ENCODE results near the gene SERINC2.
"Not testable (repeated sequence)": the region's sequence is repeated elsewhere in the genome, so short reads cannot be mapped to it uniquely, and the experiment has no call there.

SERINC2 gene

GRCh38 chr1:31428436-31429221 lies 15.6 kb downstream of the SERINC2 start:
- Histone ChIP-seq H3K4me3 (no peak overlapping the region), H3K27ac (no peak overlapping the region)

GRCh38 chr1:31429583-31429982 lies 16.6 kb downstream of the SERINC2 start:
- H3K27ac ChIP-seq, result no peak overlapping the region
- H3K4me3 ChIP-seq, result no peak overlapping the region

DNA sequence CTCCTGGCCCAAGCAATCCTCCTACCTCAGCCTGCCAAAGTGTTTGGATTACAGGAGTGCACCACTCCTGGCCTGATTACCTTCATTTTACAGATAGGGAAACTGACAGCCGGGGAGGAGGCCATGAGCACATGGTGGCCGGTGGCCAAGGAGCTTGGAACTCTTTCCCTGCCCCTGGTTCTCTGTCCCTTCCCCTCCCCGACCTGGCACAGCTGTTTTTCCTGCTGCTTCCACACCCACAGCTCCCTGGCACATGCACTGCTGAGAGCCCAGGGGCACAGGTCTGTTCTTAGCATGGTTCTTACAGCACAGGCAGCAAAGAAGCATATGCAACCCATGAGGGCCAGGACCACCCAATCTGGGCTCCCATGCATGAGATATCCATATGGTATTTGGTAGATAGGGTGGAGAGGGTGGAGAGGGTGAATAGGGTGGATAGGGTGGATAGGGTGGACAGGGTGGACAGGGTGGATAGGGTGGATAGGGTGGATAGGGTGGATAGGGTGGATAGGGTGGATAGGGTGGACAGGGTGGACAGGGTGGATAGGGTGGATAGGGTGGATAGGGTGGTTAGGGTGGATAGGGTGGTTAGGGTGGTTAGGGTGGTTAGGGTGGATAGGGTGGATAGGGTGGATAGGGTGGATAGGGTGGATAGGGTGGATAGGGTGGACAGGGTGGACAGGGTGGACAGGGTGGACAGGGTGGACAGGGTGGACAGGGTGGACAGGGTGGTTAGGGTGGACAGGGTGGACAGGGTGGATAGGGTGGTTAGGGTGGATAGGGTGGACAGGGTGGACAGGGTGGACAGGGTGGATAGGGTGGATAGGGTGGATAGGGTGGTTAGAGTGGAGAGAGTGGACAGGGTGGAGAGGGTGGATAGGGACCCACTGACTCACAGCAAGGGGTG lies 18.6 kb downstream of the SERINC2 start:
- not testable (repeated sequence) for H3K4me3 ChIP-seq, H3K27ac ChIP-seq

GRCh38 chr1:31432592-31433395 lies 19.8 kb downstream of the SERINC2 start:
- Histone ChIP-seq H3K4me3 (no peak overlapping the region), H3K27ac (no peak overlapping the region)

GRCh38 chr1:31433396-31433930 lies 20.4 kb downstream of the SERINC2 start:
- Histone ChIP-seq H3K4me3 (no peak overlapping the region), H3K27ac (no peak overlapping the region)

DNA sequence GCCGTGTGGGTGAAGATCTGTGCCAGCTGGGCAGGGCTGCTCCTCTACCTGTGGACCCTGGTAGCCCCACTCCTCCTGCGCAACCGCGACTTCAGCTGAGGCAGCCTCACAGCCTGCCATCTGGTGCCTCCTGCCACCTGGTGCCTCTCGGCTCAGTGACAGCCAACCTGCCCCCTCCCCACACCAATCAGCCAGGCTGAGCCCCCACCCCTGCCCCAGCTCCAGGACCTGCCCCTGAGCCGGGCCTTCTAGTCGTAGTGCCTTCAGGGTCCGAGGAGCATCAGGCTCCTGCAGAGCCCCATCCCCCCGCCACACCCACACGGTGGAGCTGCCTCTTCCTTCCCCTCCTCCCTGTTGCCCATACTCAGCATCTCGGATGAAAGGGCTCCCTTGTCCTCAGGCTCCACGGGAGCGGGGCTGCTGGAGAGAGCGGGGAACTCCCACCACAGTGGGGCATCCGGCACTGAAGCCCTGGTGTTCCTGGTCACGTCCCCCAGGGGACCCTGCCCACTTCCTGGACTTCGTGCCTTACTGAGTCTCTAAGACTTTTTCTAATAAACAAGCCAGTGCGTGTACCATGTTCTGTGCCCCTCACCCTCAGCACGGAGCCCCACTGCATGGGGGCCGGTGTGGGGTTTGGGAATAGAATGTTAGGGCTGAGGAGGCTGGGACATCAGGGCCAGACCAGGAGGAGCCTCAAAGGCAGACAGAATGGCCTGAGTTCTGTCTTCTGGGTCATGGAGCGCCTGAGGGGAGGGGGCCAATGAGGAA lies 21.3 kb downstream of the SERINC2 start:
- Histone ChIP-seq H3K27ac (no peak overlapping the region), H3K4me3 (no peak overlapping the region)

GRCh38 chr1:31434979-31435378 lies 22.0 kb downstream of the SERINC2 start:
- Histone ChIP-seq H3K27ac (no peak overlapping the region), H3K4me3 (no peak overlapping the region)

- H3K27ac ChIP-seq, result no peak overlapping the region
- no peak overlapping the region for H3K4me3 ChIP-seq
Observed at GRCh38 chr1:31435471-31436409, 22.7 kb downstream of the SERINC2 start.

- H3K4me3 ChIP-seq, result no peak overlapping the region
- H3K27ac ChIP-seq, result no peak overlapping the region
Observed at GRCh38 chr1:31436596-31437432, 23.8 kb downstream of the SERINC2 start.

GRCh38 chr1:31437433-31438037 lies 24.5 kb downstream of the SERINC2 start:
- Histone ChIP-seq H3K4me3 (no peak overlapping the region), H3K27ac (no peak overlapping the region)

DNA sequence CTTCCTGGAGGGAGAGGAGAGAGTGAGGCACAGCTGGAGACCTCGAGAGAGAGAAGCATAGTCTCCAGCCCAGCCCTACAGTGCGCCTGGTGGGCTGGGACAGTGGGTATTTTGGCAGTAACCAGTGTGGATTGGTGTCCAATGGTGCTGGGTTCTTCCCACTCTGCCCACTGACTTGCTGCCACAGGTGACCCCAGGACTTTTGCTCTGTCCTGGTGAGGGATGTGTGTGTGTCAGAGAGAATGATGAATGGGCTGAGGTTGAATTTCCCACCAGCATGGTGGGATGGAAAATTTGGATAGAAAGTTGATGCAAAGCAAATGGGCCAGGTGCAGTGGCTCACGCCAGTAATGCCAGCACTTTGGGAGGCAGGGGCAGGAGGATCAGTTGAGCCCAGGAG lies 26.3 kb downstream of the SERINC2 start:
- Histone ChIP-seq H3K27ac (no peak overlapping the region), H3K4me3 (no peak overlapping the region)

GRCh38 chr1:31441073-31441472 lies 28.1 kb downstream of the SERINC2 start:
- Histone ChIP-seq H3K27ac (no peak overlapping the region), H3K4me3 (no peak overlapping the region)

- Histone ChIP-seq H3K27ac (no peak overlapping the region), H3K4me3 (no peak overlapping the region)
Observed at GRCh38 chr1:31441558-31441957, 28.5 kb downstream of the SERINC2 start.

GRCh38 chr1:31441970-31442647 lies 29.1 kb downstream of the SERINC2 start:
- H3K4me3 ChIP-seq, result no peak overlapping the region
- no peak overlapping the region for H3K27ac ChIP-seq

DNA sequence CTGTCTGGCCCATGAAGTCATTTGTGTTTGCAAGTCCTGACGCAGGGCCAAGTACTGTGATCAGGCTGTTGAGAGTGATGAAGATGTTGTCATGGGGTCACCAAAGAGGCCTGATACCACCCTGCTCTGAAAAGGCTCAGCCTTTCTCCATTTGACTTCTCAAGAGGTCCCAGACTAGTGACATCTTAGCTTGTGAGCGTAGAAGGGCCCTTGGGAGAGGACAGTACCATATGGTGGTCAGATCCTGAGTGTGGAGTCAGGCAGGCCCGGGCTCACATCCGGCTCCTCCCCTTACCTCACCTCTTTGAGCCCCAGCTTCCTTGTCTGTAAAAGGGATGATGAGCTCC lies 29.6 kb downstream of the SERINC2 start:
- H3K4me3 ChIP-seq, result no peak overlapping the region
- no peak overlapping the region for H3K27ac ChIP-seq

DNA sequence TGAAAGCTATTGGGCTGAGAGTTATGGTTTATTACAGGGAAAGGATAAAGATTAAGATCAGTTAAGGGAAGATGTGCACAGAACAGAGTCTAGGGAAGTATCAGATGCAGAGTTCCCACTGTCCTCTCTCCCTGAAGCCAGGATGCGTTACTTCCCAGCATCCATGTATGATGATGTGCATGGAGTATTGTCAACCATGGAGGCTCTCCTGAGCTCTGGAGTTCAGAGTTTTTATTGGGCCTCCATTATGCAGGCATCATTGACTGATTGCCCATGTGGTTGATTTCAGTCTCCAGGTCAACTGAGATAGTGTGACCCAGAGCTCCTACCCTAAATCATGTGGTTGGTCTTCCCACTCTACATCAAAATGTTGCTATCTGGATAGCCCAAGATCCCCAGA lies 30.7 kb downstream of the SERINC2 start:
- H3K4me3 ChIP-seq, result no peak overlapping the region
- no peak overlapping the region for H3K27ac ChIP-seq

Data from skin epidermis (tissue), 12 donors.